Stomach (tissue), 4 donors: Measurements from ENCODE around the gene C10orf90.

Source experiments
- EP300 ChIP-seq: sonication (generic); formaldehyde crosslinking; IDR thresholded peaks from one replicate; pipeline ENCODE4 v1.6.1; 2017; ENCODE audit warnings: antibody characterized with exemption
- POLR2A ChIP-seq, 4 donors: fragments of 450-650 bp; IDR thresholded peaks; one replicate each; pipeline ENCODE4 v1.6.1; 2016; ENCODE audit warnings: antibody characterized with exemption in 4 of 4, control low read depth in 2 of 4, mild to moderate bottlenecking in 1 of 4, moderate library complexity in 1 of 4
- POLR2AphosphoS5 ChIP-seq, 3 donors: sonication (generic); formaldehyde crosslinking; IDR thresholded peaks; one replicate each; pipeline ENCODE4 v1.6.1; 2016; ENCODE audit warnings: antibody characterized with exemption in 3 of 3
- TF ChIP-seq, protein P1 (sequence below), 7 experiments: fragments of 450-650 bp in 4 of 7; fragments of 200-600 bp in 3 of 7; sonication (generic) in 3 of 7; IDR thresholded peaks; one replicate each; pipeline ENCODE4 v1.5.1; 2016 to 2019; ENCODE audit warnings: antibody characterized with exemption in 7 of 7, control low read depth in 2 of 7, mild to moderate bottlenecking in 1 of 7

DNA sequence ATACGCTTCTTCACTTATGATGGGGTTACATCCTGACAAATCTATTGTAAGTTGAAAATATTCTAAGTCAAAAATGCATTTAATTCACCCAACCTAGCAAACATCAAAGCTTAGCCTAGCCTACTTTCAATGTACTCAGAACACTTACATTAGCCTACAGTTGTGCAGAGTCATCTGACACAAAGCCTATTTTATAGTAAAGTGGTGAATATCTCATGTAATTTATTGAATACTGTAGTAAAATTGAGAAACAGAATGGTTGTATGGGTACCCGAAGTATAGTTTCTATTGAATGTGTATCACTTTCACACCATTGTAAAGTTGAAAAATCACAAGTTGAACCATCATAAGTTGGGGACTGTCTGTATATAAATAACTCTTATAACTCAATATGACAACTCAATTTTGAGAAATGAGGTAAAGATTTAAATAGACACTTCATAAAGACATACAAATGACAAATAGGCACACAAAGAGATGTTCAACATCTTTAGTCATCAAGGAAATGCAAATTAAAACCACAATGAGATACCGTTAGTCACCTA is 73.9 kb downstream of the C10orf90 start:
- TF ChIP-seq, protein P1, sequence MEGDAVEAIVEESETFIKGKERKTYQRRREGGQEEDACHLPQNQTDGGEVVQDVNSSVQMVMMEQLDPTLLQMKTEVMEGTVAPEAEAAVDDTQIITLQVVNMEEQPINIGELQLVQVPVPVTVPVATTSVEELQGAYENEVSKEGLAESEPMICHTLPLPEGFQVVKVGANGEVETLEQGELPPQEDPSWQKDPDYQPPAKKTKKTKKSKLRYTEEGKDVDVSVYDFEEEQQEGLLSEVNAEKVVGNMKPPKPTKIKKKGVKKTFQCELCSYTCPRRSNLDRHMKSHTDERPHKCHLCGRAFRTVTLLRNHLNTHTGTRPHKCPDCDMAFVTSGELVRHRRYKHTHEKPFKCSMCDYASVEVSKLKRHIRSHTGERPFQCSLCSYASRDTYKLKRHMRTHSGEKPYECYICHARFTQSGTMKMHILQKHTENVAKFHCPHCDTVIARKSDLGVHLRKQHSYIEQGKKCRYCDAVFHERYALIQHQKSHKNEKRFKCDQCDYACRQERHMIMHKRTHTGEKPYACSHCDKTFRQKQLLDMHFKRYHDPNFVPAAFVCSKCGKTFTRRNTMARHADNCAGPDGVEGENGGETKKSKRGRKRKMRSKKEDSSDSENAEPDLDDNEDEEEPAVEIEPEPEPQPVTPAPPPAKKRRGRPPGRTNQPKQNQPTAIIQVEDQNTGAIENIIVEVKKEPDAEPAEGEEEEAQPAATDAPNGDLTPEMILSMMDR (IDR thresholded peaks at IDR 0.05): no peak
- no peak for TF ChIP-seq POLR2AphosphoS5 (IDR thresholded peaks at IDR 0.05)
- TF ChIP-seq EP300: no peak
- no peak for TF ChIP-seq POLR2A (IDR thresholded peaks at IDR 0.05)
